ENCODE data around the gene CAMK2A. TPM values are rescaled to one million over a fixed set of nuclear protein-coding genes. Genes with fewer than 3 reads are reported as not detected.

CAMK2A gene
- total RNA-seq, 4 donors from 2014 or later = not detected

DNA sequence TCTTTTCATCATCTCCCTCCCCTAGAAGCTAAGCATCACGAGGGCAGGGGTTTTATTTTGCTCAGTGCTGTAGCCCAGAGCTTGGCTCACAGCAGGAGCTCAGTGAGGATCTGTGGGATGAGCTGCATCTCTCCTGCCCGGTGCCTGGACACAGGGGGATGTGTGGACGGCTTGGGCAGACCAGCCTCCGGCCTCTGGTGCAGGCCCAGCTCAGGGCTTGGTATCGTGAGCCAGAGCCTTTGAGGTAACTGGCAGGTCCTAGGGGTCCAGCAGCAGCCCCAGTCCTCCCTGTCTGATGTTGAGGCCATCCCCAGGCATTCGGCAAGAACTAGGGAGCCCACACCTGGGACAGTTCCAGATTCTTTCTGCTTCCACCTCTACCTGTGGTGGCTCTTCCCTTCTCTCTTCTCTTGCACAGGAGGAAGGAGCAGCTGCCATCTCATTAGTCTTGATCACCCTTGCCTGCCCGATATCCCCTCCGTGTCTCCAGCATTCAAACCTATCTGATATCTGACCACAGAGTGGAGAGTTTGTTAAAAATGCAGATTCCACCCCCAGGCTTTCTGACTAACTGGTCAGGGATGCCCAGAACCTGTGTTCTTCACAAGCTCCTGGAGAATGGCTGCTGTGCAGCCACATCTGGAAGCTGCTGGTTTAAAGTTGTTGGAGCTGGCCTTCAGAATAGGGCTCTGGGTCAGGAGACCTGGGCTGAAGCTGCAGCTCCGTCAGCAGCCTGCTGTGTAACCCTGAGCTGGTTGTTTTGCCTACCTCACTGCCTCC, 107.6 kb downstream of the CAMK2A start:
- intact Hi-C loops (cut with DNase I) = no loop called here
- Histone ChIP-seq H3K4me1 (peaks cover 10 to 33% of the 10 kb centered on the region in 2 donors), H3K9me3 (no peaks in the 10 kb centered on the region), H3K4me3 (replicated peaks in 1 of 3) (no peak overlapping the region), H3K36me3 (no peaks in the 10 kb centered on the region), H3K27me3 (no peaks in the 10 kb centered on the region), H3K27ac (peak overlapping the region in 1 of 3 donors; percentile 68)
- 87 to 93% methylated on average over 9 of the region's 9 CpGs for WGBS, 2 donors
- no peak for TF ChIP-seq POLR2A (IDR thresholded peaks at IDR 0.05)
- TF ChIP-seq, protein P1, sequence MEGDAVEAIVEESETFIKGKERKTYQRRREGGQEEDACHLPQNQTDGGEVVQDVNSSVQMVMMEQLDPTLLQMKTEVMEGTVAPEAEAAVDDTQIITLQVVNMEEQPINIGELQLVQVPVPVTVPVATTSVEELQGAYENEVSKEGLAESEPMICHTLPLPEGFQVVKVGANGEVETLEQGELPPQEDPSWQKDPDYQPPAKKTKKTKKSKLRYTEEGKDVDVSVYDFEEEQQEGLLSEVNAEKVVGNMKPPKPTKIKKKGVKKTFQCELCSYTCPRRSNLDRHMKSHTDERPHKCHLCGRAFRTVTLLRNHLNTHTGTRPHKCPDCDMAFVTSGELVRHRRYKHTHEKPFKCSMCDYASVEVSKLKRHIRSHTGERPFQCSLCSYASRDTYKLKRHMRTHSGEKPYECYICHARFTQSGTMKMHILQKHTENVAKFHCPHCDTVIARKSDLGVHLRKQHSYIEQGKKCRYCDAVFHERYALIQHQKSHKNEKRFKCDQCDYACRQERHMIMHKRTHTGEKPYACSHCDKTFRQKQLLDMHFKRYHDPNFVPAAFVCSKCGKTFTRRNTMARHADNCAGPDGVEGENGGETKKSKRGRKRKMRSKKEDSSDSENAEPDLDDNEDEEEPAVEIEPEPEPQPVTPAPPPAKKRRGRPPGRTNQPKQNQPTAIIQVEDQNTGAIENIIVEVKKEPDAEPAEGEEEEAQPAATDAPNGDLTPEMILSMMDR (IDR thresholded peaks at IDR 0.05) = no peak
- no peak for DNase-seq

DNA sequence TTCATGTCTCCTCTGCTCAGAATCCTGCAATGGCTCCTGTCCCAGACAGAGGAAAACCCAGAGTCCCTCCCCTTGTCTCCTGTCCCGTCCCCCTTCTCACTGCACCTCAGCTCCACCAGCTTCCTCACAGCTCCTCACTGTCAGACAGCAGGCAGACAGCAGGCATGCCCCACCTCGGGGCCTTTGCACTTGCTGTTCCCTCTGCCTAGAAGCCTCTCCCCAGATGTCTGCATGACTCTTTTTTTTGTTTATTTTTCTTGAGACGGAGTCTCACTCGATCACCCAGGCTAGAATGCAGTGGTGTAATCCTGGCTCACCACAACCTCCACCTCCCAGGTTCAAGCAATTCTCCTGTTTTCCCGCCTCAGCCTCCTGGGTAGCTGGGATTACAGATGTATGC, 108.5 kb downstream of the CAMK2A start:
- no peaks in the 10 kb centered on the region for H3K27me3 ChIP-seq
- no peak for DNase-seq
- no peak overlapping the region for H3K4me3 ChIP-seq (replicated peaks in 1 of 3)
- intact Hi-C loops (cut with DNase I) = no loop called here
- no peaks in the 10 kb centered on the region for H3K9me3 ChIP-seq
- TF ChIP-seq, protein P1 (IDR thresholded peaks at IDR 0.05) = no peak
- no peak for TF ChIP-seq POLR2A (IDR thresholded peaks at IDR 0.05)
- no peaks in the 10 kb centered on the region for H3K36me3 ChIP-seq
- peak overlapping the region in 2 of 3 donors; percentile 24 to 68 for H3K27ac ChIP-seq
- 59 to 75% methylated on average over 5 of the region's 5 CpGs for WGBS, 2 donors
- peaks cover 10 to 36% of the 10 kb centered on the region in 2 donors for H3K4me1 ChIP-seq

DNA sequence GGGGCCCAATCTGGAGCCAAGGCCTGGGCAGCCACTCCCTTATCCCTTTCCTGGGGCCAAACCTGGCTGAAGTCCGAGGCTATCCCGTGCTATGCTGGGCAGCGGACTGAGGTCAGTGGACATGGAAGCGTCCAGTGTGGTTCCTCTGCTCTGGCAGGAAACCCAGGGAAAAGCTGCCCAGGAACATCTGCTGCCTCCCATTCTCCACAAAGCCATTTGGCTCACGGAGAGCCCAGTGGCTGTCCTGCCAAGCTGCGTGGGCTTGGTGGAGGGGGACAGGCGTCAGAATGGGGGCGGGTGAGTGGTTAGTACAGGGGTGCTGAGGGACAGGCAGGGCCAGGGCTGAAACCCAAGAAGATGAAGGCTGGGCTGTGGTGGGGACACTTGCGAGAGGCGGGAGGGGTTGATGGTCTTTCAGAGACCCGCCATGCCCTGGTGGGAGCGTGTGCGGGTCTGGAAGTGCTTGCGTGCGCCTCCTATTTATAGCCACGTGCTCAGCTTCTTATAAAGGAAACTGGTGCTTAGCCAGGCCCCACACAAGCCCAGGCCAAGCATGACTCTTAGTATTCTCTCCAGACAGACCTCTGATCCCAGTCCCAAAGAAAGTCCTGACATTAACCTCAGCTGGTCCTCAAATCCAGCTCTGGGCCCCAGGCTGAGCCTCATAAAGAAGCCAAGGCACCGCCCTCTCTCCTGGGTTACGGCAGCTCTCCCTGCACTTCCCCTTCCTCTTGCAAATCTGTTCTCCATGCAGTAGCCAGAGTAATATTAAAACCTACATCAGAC, 109.1 kb downstream of the CAMK2A start:
- DNase-seq = peak; percentile 32 to 50
- peaks cover 10 to 36% of the 10 kb centered on the region in 2 donors for H3K4me1 ChIP-seq
- intact Hi-C loops (cut with DNase I) = no loop called here
- H3K4me3 ChIP-seq (replicated peaks in 1 of 3) = no peak overlapping the region
- no peaks in the 10 kb centered on the region for H3K9me3 ChIP-seq
- H3K27me3 ChIP-seq = no peaks in the 10 kb centered on the region
- H3K27ac ChIP-seq = peak overlapping the region in 2 of 3 donors; percentile 52 to 68
- H3K36me3 ChIP-seq = no peaks in the 10 kb centered on the region
- TF ChIP-seq, protein P1 (IDR thresholded peaks at IDR 0.05) = no peak
- no peak for TF ChIP-seq POLR2A (IDR thresholded peaks at IDR 0.05)
- WGBS, 2 donors = 69 to 75% methylated on average over 13 to 14 of the region's 18 CpGs

DNA sequence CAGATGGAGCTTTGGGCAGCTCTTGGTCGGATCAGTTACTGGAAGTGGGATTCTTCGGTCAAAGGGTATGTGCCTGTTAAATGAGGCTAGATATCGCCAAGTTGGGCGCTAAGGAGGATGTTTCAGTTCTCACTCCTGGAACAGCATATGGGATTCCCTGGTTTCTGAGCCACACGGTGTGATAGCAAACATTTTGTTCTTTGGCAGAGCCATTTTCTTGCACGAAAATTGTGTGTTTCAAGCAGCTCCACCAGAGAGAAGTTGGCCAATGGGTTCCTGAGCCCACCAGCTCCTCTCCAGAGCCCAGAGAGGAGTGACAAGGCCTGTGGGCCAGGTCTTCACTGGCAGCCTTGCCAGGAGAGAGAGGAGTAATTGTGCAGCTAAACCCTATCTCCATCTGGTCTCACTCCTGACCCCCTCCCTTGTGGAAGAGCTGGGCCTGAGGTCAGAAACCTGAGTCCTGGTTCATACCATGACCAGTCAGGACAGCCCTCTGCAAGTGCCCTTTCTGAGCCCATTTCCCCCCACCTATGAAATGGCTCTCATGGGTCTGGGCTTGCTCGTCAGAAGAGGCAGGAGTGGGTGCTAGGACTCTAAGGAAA, 110.5 kb downstream of the CAMK2A start:
- H3K4me1 ChIP-seq = peaks cover 10 to 36% of the 10 kb centered on the region in 2 donors
- TF ChIP-seq, protein P1 (IDR thresholded peaks at IDR 0.05) = no peak
- no peak for TF ChIP-seq POLR2A (IDR thresholded peaks at IDR 0.05)
- peak overlapping the region in 1 of 3 donors; percentile 68 for H3K27ac ChIP-seq
- no peak overlapping the region for H3K4me3 ChIP-seq (replicated peaks in 1 of 3)
- no peaks in the 10 kb centered on the region for H3K9me3 ChIP-seq
- no peaks in the 10 kb centered on the region for H3K36me3 ChIP-seq
- no peaks in the 10 kb centered on the region for H3K27me3 ChIP-seq
- intact Hi-C loops (cut with DNase I) = no loop called here
- 90 to 91% methylated on average over 6 to 7 of the region's 7 CpGs for WGBS, 2 donors
- DNase-seq = no peak
